Measurements from ENCODE around the gene ARVCF. TPM values are rescaled to one million over a fixed set of nuclear protein-coding genes. Genes with fewer than 3 reads are reported as not detected.

The ARVCF gene
- total and polyA plus RNA-seq, 9 of the 15 experiments (the other 6 are each of a cell fraction or from before 2014, with no cell fraction given), result 0.03 to 97.4 (median 15.6) TPM

- Histone ChIP-seq H3K27me3 (ENCODE audit: control insufficient read depth in 2 of 2, insufficient read depth in 2 of 2, low read length in 2 of 2) (no peaks in the 10 kb centered on the region), H3K36me3 (ENCODE audit: control insufficient read depth, insufficient read depth, low read length) (peaks cover 30% of the 10 kb centered on the region; the same call in 2 of the 3 replicates), H3K79me2 (ENCODE audit: control insufficient read depth, insufficient read depth, low read length) (no peaks in the 10 kb centered on the region), H3K4me2 (ENCODE audit: insufficient read depth, low read length) (no peak overlapping the region), H3K4me1 (replicated peaks in 1 of 2; ENCODE audit: control insufficient read depth in 2 of 2, insufficient read depth in 2 of 2, low read length in 2 of 2) (peaks cover 11 to 80% of the 10 kb centered on the region in 2 experiments), H3K4me3 (no peak overlapping the region), H3K27ac (ENCODE audit: extremely low read depth, low read depth, low read length) (no peak overlapping the region), H4K20me1 (replicated peaks; ENCODE audit: control insufficient read depth, insufficient read depth, low read length) (peaks cover 54% of the 10 kb centered on the region), H2AFZ (ENCODE audit: low read depth, low read length) (no peak overlapping the region), H3K9ac (ENCODE audit: insufficient read depth in 1 of 2, low read depth in 2 of 2, low read length in 2 of 2) (peak overlapping the region in 1 of 2 experiments; percentile 39; a peak in 2 of 4 replicates), H3K9me3 (replicated peaks; ENCODE audit: control insufficient read depth, insufficient read depth, low read depth, low read length) (no peaks in the 10 kb centered on the region), H3K9me1 (ENCODE audit: control insufficient read depth, insufficient read depth, low read length) (peaks cover 18% of the 10 kb centered on the region)
- in situ Hi-C loops (cut with MboI), result no loop called here
- ChIA-PET POLR2A (interaction anchor here (0.6 to 5.7 kb wide), 11 partner anchors 9 to 271 kb away, joined by 3 to 56 read pairs (median 3); no protein-coding TSS in a partner anchor), CTCF (ENCODE audit: low intra/inter-chr PET ratio) (no interaction called here)
- ATAC-seq (no peak), DNase-seq (ENCODE audit: extremely low read depth in 1 of 4, low spot score in 3 of 4) (no peak), FAIRE-seq (no peak)
- intact Hi-C loops (cut with micrococcal nuclease), result no loop called here
- BruUV-seq (replicated peaks), result no TSS peak
- 82% methylated on average over 16 of the region's 16 CpGs for WGBS (ENCODE audit: insufficient coverage, low coverage, missing lambda C conversion rate)
- TF ChIP-seq E2F5 (CRISPR knock-in tag; IDR thresholded peaks at IDR 0.05) (no peak), POLR2G (IDR thresholded peaks at IDR 0.05; ENCODE audit: low read depth, low read length) (peak; percentile 48; the same call in 1 of the 2 replicates), SREBF1 (IDR thresholded peaks at IDR 0.05; ENCODE audit: borderline replicate concordance, low read depth, low read length) (no peak), CBX3 (IDR thresholded peaks at IDR 0.05; ENCODE audit: borderline replicate concordance in 1 of 2, low read length in 2 of 2) (peak in 1 of 2 experiments; percentile 64; a peak in 1 of 3 replicates), KLF1 (tag; IDR thresholded peaks at IDR 0.05) (no peak), HDGF (IDR thresholded peaks at IDR 0.05) (peak; percentile 22; the same call in 1 of the 2 replicates), TSC22D4 (tag; IDR thresholded peaks at IDR 0.05) (0 out of 2 replicates have a peak, but pooled peaks have one; percentile 6), KDM5B (IDR thresholded peaks at IDR 0.05; ENCODE audit: insufficient replicate concordance, low read depth, low read length) (peak; percentile 10), PHF8 (IDR thresholded peaks at IDR 0.05; ENCODE audit: borderline replicate concordance, low read length) (peak; percentile 8; the same call in 1 of the 2 replicates), TCFL5 (CRISPR knock-in tag; conservative IDR thresholded peaks at IDR 0.05) (no peak), TBP (optimal IDR thresholded peaks at IDR 0.05; ENCODE audit: low read depth, low read length) (peak; percentile 19), ATF1 (CRISPR knock-in tag; IDR thresholded peaks at IDR 0.05) (peak; percentile 6; the same call in 1 of the 2 replicates), ATF1 (tag; IDR thresholded peaks at IDR 0.05) (no peak), NR4A1 (CRISPR knock-in tag; IDR thresholded peaks at IDR 0.05) (no peak), NR4A1 (tag; IDR thresholded peaks at IDR 0.05) (no peak), SMAD1 (IDR thresholded peaks at IDR 0.05; ENCODE audit: low read depth, low read length, partially characterized antibody) (no peak), ZNF239 (CRISPR knock-in tag; IDR thresholded peaks at IDR 0.05) (no peak), HMGN3 (IDR thresholded peaks at IDR 0.05; ENCODE audit: borderline replicate concordance, extremely low read depth, insufficient read length, low read depth, low read length) (peak; percentile 25)
- TF ChIP-seq, protein P1, sequence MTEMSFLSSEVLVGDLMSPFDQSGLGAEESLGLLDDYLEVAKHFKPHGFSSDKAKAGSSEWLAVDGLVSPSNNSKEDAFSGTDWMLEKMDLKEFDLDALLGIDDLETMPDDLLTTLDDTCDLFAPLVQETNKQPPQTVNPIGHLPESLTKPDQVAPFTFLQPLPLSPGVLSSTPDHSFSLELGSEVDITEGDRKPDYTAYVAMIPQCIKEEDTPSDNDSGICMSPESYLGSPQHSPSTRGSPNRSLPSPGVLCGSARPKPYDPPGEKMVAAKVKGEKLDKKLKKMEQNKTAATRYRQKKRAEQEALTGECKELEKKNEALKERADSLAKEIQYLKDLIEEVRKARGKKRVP (CRISPR knock-in tag; IDR thresholded peaks at IDR 0.05), result no peak
Measured at GRCh38 chr22:19981961-19982920, 34.4 kb downstream of the ARVCF start.

All from K562 (cell line).